Heart left ventricle (tissue), 13 donors: ENCODE data around the gene ADAMTS20.

ENCODE experiments used
- CTCF ChIP-seq, 12 donors: fragments of 200-600 bp; sonication (generic) in 4 of 12; IDR thresholded peaks; one replicate each; pipeline versions ENCODE4 v1.5.0 to v1.8.0; 2018 to 2022; ENCODE audit warnings: antibody characterized with exemption in 12 of 12, mild to moderate bottlenecking in 5 of 12
- POLR2A ChIP-seq, 2 donors: fragments of 450-650 bp; IDR thresholded peaks; one replicate each; pipeline ENCODE4 v1.6.1; 2017; ENCODE audit warnings: antibody characterized with exemption in 2 of 2, mild to moderate bottlenecking in 2 of 2, moderate library complexity in 2 of 2
- donor health status: ischemic (EF 13 %, LVEDD 7.1; RV severe dilation, severe dysfunction).
- donor health status: DM: no; HTN: yes; CAD: no.
- donor health status: DM: no; HTN: no; CAD: no.
- donor health status: ischemic (EF 25% LVEDD 6.9; RV normal size, moderate dysfunction).
- donor health status: ischemic (EF 25% LVEDD 5.7; RV mildly dilated, moderate dysfunction).
- donor health status: ischemic (EF 35%, LVEDD 5.7; RV mildly dilated, moderate dysfunction).
- donor health status: nonischemic (EF 11% LVEDD 7.7; RV severe dilation, severe dysfunction).
- donor health status: DM: yes; HTN: yes; CAD: no.
- donor health status: PGD.
- donor health status: ischemic (EF 29% LVEDD 5.4; RV normal size, mild dysfunction).
- donor health status: nonischemic (EF 23%, LVEDD 6.1; RV moderate dilation, normal function).

GRCh38 chr12:43309959-43310358, 242.0 kb downstream of the ADAMTS20 start:
- no peak for TF ChIP-seq POLR2A (IDR thresholded peaks at IDR 0.05)
- TF ChIP-seq CTCF (IDR thresholded peaks at IDR 0.05): no peak
